Gastrocnemius medialis (tissue), 4 donors: ENCODE data around the gene ARSK.
A peak's percentile ranks its signal among the peaks of the same experiment; 100 is the strongest.

Experiments used
- POLR2A ChIP-seq, 2 donors: fragments of 450-650 bp; IDR thresholded peaks; one replicate each; pipeline ENCODE4 v1.6.1; 2017; ENCODE audit warnings: antibody characterized with exemption in 2 of 2, mild to moderate bottlenecking in 2 of 2, moderate library complexity in 2 of 2
- TF ChIP-seq, protein P1 (sequence below), 5 experiments: fragments of 450-650 bp in 3 of 5; fragments of 200-600 bp in 2 of 5; sonication (generic) in 2 of 5; IDR thresholded peaks in 4 of 5; conservative IDR thresholded peaks in 1 of 5; 1 replicate in 4 of 5; 2 replicates in 1 of 5; pipeline ENCODE4 v1.5.1; 2016 to 2019; ENCODE audit warnings: antibody characterized with exemption in 5 of 5, mild to moderate bottlenecking in 3 of 5, moderate library complexity in 3 of 5

DNA sequence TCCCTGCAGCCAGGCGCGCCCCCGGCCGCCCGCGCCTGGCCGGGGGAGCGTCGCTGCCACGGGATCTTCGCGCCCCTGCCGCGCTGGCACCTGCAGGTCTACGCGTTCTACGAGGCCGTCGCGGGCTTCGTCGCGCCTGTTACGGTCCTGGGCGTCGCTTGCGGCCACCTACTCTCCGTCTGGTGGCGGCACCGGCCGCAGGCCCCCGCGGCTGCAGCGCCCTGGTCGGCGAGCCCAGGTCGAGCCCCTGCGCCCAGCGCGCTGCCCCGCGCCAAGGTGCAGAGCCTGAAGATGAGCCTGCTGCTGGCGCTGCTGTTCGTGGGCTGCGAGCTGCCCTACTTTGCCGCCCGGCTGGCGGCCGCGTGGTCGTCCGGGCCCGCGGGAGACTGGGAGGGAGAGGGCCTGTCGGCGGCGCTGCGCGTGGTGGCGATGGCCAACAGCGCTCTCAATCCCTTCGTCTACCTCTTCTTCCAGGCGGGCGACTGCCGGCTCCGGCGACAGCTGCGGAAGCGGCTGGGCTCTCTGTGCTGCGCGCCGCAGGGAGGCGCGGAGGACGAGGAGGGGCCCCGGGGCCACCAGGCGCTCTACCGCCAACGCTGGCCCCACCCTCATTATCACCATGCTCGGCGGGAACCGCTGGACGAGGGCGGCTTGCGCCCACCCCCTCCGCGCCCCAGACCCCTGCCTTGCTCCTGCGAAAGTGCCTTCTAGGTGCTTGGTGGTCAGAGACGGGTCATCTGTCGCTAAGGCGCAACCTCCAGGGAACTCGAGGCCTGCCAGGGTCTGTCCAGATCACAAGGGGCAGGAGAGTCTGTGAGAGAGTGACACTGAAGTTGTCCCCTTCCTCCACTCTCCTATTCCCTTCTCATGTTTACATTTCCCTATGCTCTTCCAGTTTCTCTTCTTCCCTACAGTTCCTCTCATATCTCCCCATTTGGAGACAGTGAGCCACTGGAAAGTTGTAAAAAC, 66.3 kb downstream of the ARSK start:
- TF ChIP-seq POLR2A (IDR thresholded peaks at IDR 0.05) = no peak
- TF ChIP-seq, protein P1, sequence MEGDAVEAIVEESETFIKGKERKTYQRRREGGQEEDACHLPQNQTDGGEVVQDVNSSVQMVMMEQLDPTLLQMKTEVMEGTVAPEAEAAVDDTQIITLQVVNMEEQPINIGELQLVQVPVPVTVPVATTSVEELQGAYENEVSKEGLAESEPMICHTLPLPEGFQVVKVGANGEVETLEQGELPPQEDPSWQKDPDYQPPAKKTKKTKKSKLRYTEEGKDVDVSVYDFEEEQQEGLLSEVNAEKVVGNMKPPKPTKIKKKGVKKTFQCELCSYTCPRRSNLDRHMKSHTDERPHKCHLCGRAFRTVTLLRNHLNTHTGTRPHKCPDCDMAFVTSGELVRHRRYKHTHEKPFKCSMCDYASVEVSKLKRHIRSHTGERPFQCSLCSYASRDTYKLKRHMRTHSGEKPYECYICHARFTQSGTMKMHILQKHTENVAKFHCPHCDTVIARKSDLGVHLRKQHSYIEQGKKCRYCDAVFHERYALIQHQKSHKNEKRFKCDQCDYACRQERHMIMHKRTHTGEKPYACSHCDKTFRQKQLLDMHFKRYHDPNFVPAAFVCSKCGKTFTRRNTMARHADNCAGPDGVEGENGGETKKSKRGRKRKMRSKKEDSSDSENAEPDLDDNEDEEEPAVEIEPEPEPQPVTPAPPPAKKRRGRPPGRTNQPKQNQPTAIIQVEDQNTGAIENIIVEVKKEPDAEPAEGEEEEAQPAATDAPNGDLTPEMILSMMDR (IDR thresholded peaks at IDR 0.05 in 4 of 5, conservative IDR thresholded peaks at IDR 0.05 in 1 of 5) = peak in 1 of 5 experiments; percentile 13
